AG04449 (cell line): Measurements from ENCODE around the gene CA4.

Source experiments
- CTCF ChIA-PET: fragments of 350-600 bp; formaldehyde crosslinking; extraction: SDS; loops from one replicate; lab custom pipeline; 2021; ENCODE audit warnings: antibody characterized with exemption; lab: Yijun Ruan, JAX
- POLR2A ChIA-PET: fragments of 400-600, 350-600 bp; formaldehyde crosslinking; extraction: SDS; loops from one replicate; lab custom pipeline; 2020; ENCODE audit warnings: antibody characterized with exemption, inconsistent platforms; lab: Yijun Ruan, JAX
- DNase-seq: peaks from one replicate; pipeline ENCODE4 v3.0.0-alpha.2; 2010; ENCODE audit warnings: low read depth, low spot score
- H3K4me3 ChIP-seq: 2 replicates; pipeline ENCODE4 v1.5.1; 2011; ENCODE audit warnings: low read depth, mild to moderate bottlenecking, control low read depth, low read length
- CTCF ChIP-seq: IDR thresholded peaks from one replicate; pipeline ENCODE4 v1.5.1; 2011; ENCODE audit warnings: mild to moderate bottlenecking, moderate library complexity, low read length, control low read depth, inconsistent platforms; ENCODE audit not compliant: insufficient read depth; ENCODE audit errors: missing control alignments

The CA4 gene

GRCh38 chr17:60161598-60162330 lies 12.0 kb downstream of the CA4 start:
- TF ChIP-seq CTCF, result no peak
- H3K4me3 ChIP-seq, result no peak overlapping the region
- CTCF ChIA-PET, result interaction anchor here (1.5 to 2.1 kb wide), 2 partner anchors 10 to 20 kb away, joined by 4 to 8 read pairs; no protein-coding TSS in a partner anchor
- DNase-seq, result no peak
- POLR2A ChIA-PET, result no interaction called here

GRCh38 chr17:60163108-60163784 lies 13.5 kb downstream of the CA4 start:
- ChIA-PET POLR2A (no interaction called here), CTCF (interaction anchor here (1.5 to 2.1 kb wide), 2 partner anchors 8 to 21 kb away, joined by 4 to 8 read pairs; no protein-coding TSS in a partner anchor)
- TF ChIP-seq CTCF, result no peak
- DNase-seq, result no peak
- no peak overlapping the region for H3K4me3 ChIP-seq

GRCh38 chr17:60164164-60164563 lies 14.4 kb downstream of the CA4 start:
- H3K4me3 ChIP-seq, result no peak overlapping the region
- CTCF ChIA-PET, result no interaction called here
- DNase-seq, result no peak
- no peak for TF ChIP-seq CTCF
- POLR2A ChIA-PET, result no interaction called here

GRCh38 chr17:60164697-60165096 lies 14.9 kb downstream of the CA4 start:
- DNase-seq, result no peak
- no peak overlapping the region for H3K4me3 ChIP-seq
- no peak for TF ChIP-seq CTCF
- CTCF ChIA-PET, result no interaction called here
- POLR2A ChIA-PET, result no interaction called here

GRCh38 chr17:60165223-60165622 lies 15.4 kb downstream of the CA4 start:
- TF ChIP-seq CTCF, result no peak
- no peak overlapping the region for H3K4me3 ChIP-seq
- ChIA-PET POLR2A (no interaction called here), CTCF (no interaction called here)
- no peak for DNase-seq

- CTCF ChIA-PET, result interaction anchor here (1.0 kb wide), 1 partner anchor 25 kb away, joined by 3 read pairs; no protein-coding TSS in a partner anchor
- POLR2A ChIA-PET, result no interaction called here
- no peak for DNase-seq
- no peak overlapping the region for H3K4me3 ChIP-seq
- TF ChIP-seq CTCF, result no peak
Measured at GRCh38 chr17:60165971-60166370, 16.2 kb downstream of the CA4 start.
